SK-N-SH (cell line): ENCODE data around the gene PPP2R5E.

Source experiments
- TAF1 ChIP-seq: IDR thresholded peaks from 2 replicates; pipeline ENCODE4 v1.6.1; 2012; ENCODE audit warnings: low read depth, mild to moderate bottlenecking, low read length, moderate library complexity, borderline replicate concordance
- TF ChIP-seq, protein P1 (sequence below): fragments of 150-350 bp; IDR thresholded peaks from 2 replicates; pipeline ENCODE4 v1.6.1; 2017; ENCODE audit warnings: antibody characterized with exemption, low read length, low read depth, borderline replicate concordance
- TF ChIP-seq, protein P2 (sequence below): fragments of 200-600 bp; sonication (generic); IDR thresholded peaks from 2 replicates; pipeline ENCODE4 v1.6.1; 2017; ENCODE audit warnings: antibody characterized with exemption, mild to moderate bottlenecking, moderate library complexity

DNA sequence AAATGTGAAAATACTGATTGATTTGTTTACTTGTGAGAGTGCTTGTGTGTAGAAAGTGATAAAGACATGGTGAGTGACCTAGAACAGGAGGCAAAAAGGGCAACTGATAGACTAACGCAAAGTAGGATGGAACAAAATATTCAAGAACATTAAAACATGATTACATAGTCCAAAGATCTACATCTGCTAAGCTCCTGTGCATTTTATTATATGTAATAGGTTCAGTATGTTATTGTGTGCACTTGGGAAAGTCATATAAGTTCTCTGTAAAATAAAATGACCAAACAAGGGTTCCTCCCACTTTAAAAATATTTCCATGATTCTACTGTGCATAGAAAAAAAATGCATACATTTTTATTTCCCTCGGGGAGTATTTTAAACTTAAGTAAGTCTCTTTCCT, 150.2 kb downstream of the PPP2R5E start:
- TF ChIP-seq, protein P1, sequence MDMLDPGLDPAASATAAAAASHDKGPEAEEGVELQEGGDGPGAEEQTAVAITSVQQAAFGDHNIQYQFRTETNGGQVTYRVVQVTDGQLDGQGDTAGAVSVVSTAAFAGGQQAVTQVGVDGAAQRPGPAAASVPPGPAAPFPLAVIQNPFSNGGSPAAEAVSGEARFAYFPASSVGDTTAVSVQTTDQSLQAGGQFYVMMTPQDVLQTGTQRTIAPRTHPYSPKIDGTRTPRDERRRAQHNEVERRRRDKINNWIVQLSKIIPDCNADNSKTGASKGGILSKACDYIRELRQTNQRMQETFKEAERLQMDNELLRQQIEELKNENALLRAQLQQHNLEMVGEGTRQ: no peak
- TF ChIP-seq, protein P2, sequence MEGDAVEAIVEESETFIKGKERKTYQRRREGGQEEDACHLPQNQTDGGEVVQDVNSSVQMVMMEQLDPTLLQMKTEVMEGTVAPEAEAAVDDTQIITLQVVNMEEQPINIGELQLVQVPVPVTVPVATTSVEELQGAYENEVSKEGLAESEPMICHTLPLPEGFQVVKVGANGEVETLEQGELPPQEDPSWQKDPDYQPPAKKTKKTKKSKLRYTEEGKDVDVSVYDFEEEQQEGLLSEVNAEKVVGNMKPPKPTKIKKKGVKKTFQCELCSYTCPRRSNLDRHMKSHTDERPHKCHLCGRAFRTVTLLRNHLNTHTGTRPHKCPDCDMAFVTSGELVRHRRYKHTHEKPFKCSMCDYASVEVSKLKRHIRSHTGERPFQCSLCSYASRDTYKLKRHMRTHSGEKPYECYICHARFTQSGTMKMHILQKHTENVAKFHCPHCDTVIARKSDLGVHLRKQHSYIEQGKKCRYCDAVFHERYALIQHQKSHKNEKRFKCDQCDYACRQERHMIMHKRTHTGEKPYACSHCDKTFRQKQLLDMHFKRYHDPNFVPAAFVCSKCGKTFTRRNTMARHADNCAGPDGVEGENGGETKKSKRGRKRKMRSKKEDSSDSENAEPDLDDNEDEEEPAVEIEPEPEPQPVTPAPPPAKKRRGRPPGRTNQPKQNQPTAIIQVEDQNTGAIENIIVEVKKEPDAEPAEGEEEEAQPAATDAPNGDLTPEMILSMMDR: no peak
- TF ChIP-seq TAF1: no peak
